ENCODE measurements around the gene ESPNL.

ESPNL gene

DNA sequence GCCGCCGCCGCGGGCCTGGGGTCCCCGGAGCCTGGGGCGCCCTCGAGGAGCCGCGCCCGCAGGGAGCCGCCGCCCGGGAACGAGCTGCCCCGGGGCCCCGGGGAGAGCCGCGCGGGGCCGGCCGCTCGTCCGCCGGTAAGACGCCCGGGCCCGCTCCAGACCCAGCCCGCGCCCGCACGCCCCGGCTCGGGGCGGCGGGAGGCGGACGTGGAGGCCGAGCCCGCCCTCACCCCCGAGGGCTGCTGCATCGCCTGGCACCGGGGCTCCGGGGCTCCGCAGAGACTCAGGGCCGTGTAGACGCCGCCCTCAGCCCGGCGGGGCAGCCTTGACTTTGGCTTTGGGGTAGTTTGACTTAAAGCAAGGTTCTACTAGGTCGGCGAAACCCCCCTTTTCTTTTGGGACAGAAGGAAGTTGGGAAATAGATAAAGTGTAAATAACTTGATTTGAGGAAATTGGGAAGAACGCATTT is 59.0 kb downstream of the ESPNL start:
- Histone ChIP-seq H3K4me3 (ENCODE audit: low read depth, low read length) (peak overlapping the region; percentile 35), H3K27ac (no peak overlapping the region), H3K36me3 (replicated peaks) (no peaks in the 10 kb centered on the region), H3K27me3 (replicated peaks) (no peaks in the 10 kb centered on the region)
- no peak for DNase-seq
- in situ Hi-C loops (cut with HindIII; ENCODE audit: low pct_ligation_motif_present, low sequenced_read_pairs): no loop called here
- TF ChIP-seq, protein P1, sequence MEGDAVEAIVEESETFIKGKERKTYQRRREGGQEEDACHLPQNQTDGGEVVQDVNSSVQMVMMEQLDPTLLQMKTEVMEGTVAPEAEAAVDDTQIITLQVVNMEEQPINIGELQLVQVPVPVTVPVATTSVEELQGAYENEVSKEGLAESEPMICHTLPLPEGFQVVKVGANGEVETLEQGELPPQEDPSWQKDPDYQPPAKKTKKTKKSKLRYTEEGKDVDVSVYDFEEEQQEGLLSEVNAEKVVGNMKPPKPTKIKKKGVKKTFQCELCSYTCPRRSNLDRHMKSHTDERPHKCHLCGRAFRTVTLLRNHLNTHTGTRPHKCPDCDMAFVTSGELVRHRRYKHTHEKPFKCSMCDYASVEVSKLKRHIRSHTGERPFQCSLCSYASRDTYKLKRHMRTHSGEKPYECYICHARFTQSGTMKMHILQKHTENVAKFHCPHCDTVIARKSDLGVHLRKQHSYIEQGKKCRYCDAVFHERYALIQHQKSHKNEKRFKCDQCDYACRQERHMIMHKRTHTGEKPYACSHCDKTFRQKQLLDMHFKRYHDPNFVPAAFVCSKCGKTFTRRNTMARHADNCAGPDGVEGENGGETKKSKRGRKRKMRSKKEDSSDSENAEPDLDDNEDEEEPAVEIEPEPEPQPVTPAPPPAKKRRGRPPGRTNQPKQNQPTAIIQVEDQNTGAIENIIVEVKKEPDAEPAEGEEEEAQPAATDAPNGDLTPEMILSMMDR (IDR thresholded peaks at IDR 0.05; ENCODE audit: low read depth, low read length, missing control alignments): no peak

DNA sequence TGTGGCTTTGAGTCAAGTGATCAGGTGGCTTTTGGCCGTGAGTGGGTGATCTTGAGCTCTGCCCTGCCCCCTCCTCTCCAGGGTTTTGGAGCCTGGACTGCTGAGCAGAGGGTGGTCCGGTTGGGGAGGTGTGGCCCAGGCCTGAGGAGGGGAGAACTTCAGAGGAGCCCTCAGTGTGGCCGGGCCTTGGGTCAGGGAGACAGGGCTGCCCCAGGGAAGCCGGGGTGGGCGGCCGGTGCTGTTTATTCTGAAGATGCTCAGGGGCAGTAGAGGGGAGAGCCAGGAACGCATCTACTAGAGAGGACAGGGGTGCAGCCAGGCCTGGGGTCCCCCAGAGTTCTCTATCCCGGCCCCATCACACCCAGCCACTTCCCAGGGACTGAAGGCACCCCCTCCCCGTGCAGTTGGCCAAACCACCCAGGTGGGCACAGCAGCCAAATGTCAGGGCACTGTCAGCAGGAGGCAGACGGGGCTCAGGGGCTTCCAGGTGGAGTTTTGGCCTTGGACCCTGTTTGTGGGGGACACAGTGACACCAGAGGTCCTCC is 59.6 kb downstream of the ESPNL start:
- TF ChIP-seq, protein P1 (IDR thresholded peaks at IDR 0.05; ENCODE audit: low read depth, low read length, missing control alignments): no peak
- Histone ChIP-seq H3K27me3 (replicated peaks) (no peaks in the 10 kb centered on the region), H3K27ac (no peak overlapping the region), H3K36me3 (replicated peaks) (no peaks in the 10 kb centered on the region), H3K4me3 (ENCODE audit: low read depth, low read length) (no peak overlapping the region)
- in situ Hi-C loops (cut with HindIII; ENCODE audit: low pct_ligation_motif_present, low sequenced_read_pairs): no loop called here
- no peak for DNase-seq

DNA sequence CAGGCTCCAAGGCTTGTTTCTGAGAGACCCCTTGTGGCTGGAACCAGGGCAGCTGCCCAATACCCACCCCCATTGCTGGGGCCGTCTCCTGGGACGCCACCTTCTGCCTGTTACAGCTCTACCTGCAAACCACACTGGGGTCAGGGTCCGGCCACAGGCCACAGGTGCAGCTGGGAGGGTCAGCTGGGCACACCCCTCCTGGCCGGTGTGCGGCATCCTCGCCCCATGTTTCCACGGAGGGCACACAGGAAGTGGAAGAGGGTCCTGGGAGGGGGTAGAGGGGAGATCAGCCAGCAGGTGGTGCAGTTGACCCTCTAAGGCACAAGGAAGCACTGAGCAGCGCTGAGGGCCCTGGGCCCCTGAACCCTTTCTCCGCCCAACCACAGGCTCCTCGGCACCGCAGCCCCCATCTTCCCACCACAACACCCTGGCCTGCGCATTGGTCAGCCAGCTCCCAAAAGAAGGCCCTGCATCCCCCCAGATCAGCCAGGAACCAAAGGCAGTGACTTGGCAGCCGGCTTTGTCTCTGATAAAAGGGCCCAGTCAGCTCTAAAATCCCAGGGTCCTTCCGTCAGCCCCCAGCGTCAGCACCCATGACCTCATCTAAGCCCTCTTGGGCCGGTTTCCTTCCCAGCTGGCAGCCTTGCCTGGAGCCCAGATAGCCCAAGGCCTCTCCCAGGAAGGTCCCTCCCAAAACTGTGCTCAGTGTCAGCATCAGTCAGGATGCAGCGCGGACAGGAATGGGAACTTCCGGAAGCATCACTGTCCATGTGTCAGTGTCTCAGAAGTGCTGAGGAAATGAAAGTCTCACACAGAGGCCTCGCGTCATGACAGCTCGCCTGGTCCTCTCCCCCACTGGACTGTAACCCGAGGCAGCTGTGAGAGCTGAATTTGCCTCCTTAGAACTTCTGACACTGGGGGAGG is 60.3 kb downstream of the ESPNL start:
- Histone ChIP-seq H3K4me3 (ENCODE audit: low read depth, low read length) (no peak overlapping the region), H3K27me3 (replicated peaks) (no peaks in the 10 kb centered on the region), H3K27ac (no peak overlapping the region), H3K36me3 (replicated peaks) (no peaks in the 10 kb centered on the region)
- no peak for DNase-seq
- TF ChIP-seq, protein P1 (IDR thresholded peaks at IDR 0.05; ENCODE audit: low read depth, low read length, missing control alignments): peak; percentile 39
- in situ Hi-C loops (cut with HindIII; ENCODE audit: low pct_ligation_motif_present, low sequenced_read_pairs): no loop called here

GRCh38 chr2:238161291-238162051 is 61.3 kb downstream of the ESPNL start:
- no peak for DNase-seq
- H3K27ac ChIP-seq: no peak overlapping the region
- TF ChIP-seq, protein P1 (IDR thresholded peaks at IDR 0.05; ENCODE audit: low read depth, low read length, missing control alignments): no peak
- no peaks in the 10 kb centered on the region for H3K36me3 ChIP-seq (replicated peaks)
- in situ Hi-C loops (cut with HindIII; ENCODE audit: low pct_ligation_motif_present, low sequenced_read_pairs): no loop called here
- H3K4me3 ChIP-seq (ENCODE audit: low read depth, low read length): no peak overlapping the region
- H3K27me3 ChIP-seq (replicated peaks): no peaks in the 10 kb centered on the region

DNA sequence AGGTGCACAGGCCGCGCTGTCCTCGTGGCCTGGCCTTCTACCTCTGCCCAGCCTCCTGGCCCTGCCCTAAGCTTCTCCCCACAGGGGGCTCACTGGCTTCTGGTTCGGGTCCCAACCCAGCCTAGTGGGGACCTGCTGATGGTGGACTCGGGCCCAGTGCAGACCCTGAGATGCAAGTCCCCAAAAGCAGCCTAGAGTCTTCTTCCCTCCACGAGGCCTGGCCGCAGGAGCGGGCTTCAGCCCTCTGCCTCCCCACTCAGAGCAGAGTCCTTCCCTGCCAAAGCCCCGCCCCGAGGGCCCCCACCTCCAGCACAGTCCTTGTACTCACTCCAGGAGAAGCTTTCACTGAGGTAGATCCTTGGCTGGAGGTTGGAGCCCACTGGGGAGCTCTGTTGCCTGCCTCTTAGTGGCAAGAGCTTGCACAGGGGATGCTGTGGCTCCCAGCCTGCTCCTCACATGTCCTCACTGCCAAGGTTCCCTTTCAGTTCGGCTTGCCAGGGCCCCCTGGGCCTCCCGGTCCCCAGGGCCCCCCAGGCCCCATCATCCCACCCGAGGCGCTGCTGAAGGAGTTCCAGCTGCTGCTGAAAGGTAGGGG is 62.2 kb downstream of the ESPNL start:
- no peak for DNase-seq
- Histone ChIP-seq H3K4me3 (ENCODE audit: low read depth, low read length) (no peak overlapping the region), H3K27ac (no peak overlapping the region), H3K36me3 (replicated peaks) (peaks cover 1% of the 10 kb centered on the region), H3K27me3 (replicated peaks) (no peaks in the 10 kb centered on the region)
- TF ChIP-seq, protein P1 (IDR thresholded peaks at IDR 0.05; ENCODE audit: low read depth, low read length, missing control alignments): no peak
- in situ Hi-C loops (cut with HindIII; ENCODE audit: low pct_ligation_motif_present, low sequenced_read_pairs): no loop called here

Measured in brain microvascular endothelial cell (primary cell).